Stimulated activated CD8-positive, alpha-beta memory T cell treated with anti-CD3 and anti-CD28 coated beads, Interleukin-15, amount 100 ng/mL, for 1 hour (primary cell): Measurements from ENCODE around the gene LRP1B.

Experiments used
- DNase-seq: peaks from one replicate; pipeline ENCODE4 v3.0.0-alpha.2; 2020; ENCODE audit warnings: low read depth

The LRP1B gene

GRCh38 chr2:142040556-142040955 lies 90.3 kb downstream of the LRP1B start:
- DNase-seq, result no peak

GRCh38 chr2:142038826-142039225 lies 92.0 kb downstream of the LRP1B start:
- no peak for DNase-seq

- no peak for DNase-seq
These were observed 93.1 kb downstream of the LRP1B start for GRCh38 chr2:142037744-142038143.

GRCh38 chr2:142037066-142037465 lies 93.8 kb downstream of the LRP1B start:
- no peak for DNase-seq

- no peak for DNase-seq
These were observed 97.4 kb downstream of the LRP1B start for GRCh38 chr2:142033393-142033792.

- no peak for DNase-seq
These were observed 99.2 kb downstream of the LRP1B start for GRCh38 chr2:142031656-142032055.

- no peak for DNase-seq
These were observed 100.1 kb downstream of the LRP1B start for GRCh38 chr2:142030735-142031134.

- DNase-seq, result no peak
These were observed 100.8 kb downstream of the LRP1B start for GRCh38 chr2:142029974-142030373.

- DNase-seq, result no peak
These were observed 105.4 kb downstream of the LRP1B start for GRCh38 chr2:142025394-142025793.

GRCh38 chr2:142020368-142020767 lies 110.4 kb downstream of the LRP1B start:
- no peak for DNase-seq

- DNase-seq, result no peak
These were observed 116.3 kb downstream of the LRP1B start for GRCh38 chr2:142014536-142014935.

GRCh38 chr2:142012797-142013196 lies 118.0 kb downstream of the LRP1B start:
- DNase-seq, result no peak

GRCh38 chr2:142010477-142011270 lies 120.1 kb downstream of the LRP1B start:
- no peak for DNase-seq

GRCh38 chr2:142008135-142008744 lies 122.6 kb downstream of the LRP1B start:
- no peak for DNase-seq

- DNase-seq, result no peak
These were observed 136.8 kb downstream of the LRP1B start for GRCh38 chr2:141994066-141994465.

GRCh38 chr2:141992695-141993094 lies 138.1 kb downstream of the LRP1B start:
- no peak for DNase-seq

- no peak for DNase-seq
These were observed 162.4 kb downstream of the LRP1B start for GRCh38 chr2:141968433-141968832.

- no peak for DNase-seq
These were observed 162.8 kb downstream of the LRP1B start for GRCh38 chr2:141967980-141968379.

- no peak for DNase-seq
These were observed 163.3 kb downstream of the LRP1B start for GRCh38 chr2:141967503-141967902.

GRCh38 chr2:141959941-141960340 lies 170.9 kb downstream of the LRP1B start:
- DNase-seq, result no peak

GRCh38 chr2:141959016-141959415 lies 171.8 kb downstream of the LRP1B start:
- no peak for DNase-seq

GRCh38 chr2:141957827-141958450 lies 172.9 kb downstream of the LRP1B start:
- DNase-seq, result no peak

GRCh38 chr2:141957321-141957720 lies 173.5 kb downstream of the LRP1B start:
- no peak for DNase-seq
